ENCODE results near the gene PROK1. TPM values are rescaled to one million over a fixed set of nuclear protein-coding genes. Genes with fewer than 3 reads are reported as not detected.

The PROK1 gene
- total RNA-seq, 1 experiment from 2014 or later: 0.22 TPM

GRCh38 chr1:110411173-110411735, 39.7 kb upstream of the PROK1 start:
- TF ChIP-seq POLR2AphosphoS5 (IDR thresholded peaks at IDR 0.05; ENCODE audit: low read depth, low read length) (no peak), EGR1 (IDR thresholded peaks at IDR 0.05; ENCODE audit: low read depth) (no peak), CBX3 (IDR thresholded peaks at IDR 0.05; ENCODE audit: low read depth) (no peak), MAX (IDR thresholded peaks at IDR 0.05) (no peak), JUND (IDR thresholded peaks at IDR 0.05) (no peak), ZFX (IDR thresholded peaks at IDR 0.05) (no peak), EZH2phosphoT487 (IDR thresholded peaks at IDR 0.05; ENCODE audit: borderline replicate concordance) (no peak), ZBTB33 (IDR thresholded peaks at IDR 0.05; ENCODE audit: extremely low read depth, insufficient replicate concordance, low read length) (no peak)
- DNase-seq (ENCODE audit: low read depth, low spot score): no peak
- H3K9ac ChIP-seq (ENCODE audit: low read length): no peak overlapping the region
- CTCF ChIA-PET: interaction anchor here (0.9 to 3.1 kb wide), 4 partner anchors 43 to 203 kb away, joined by 3 to 56 read pairs (median 14); no protein-coding TSS in a partner anchor
- H3K79me2 ChIP-seq (ENCODE audit: insufficient read depth, low read length): peaks cover 21% of the 10 kb centered on the region
- no peak overlapping the region for H3K27ac ChIP-seq (ENCODE audit: low read depth, low read length)
- no peak overlapping the region for H3K4me3 ChIP-seq (replicated peaks in 1 of 2; ENCODE audit: low read depth in 1 of 2, low read length in 2 of 2)
- H3K4me2 ChIP-seq (ENCODE audit: low read length): no peak overlapping the region
- H3K27me3 ChIP-seq (ENCODE audit: insufficient read depth, low read length): no peaks in the 10 kb centered on the region
- intact Hi-C loops (cut with micrococcal nuclease): loop anchor here (5.0 kb wide), 1 partner anchor 206 kb away; no protein-coding TSS in a partner anchor
- RAD21 ChIA-PET (ENCODE audit: low non-redundant PET in 1 of 2, low total read pairs in 2 of 2, uncharacterized antibody in 2 of 2, unreplicated experiment in 2 of 2): interaction anchor here (2.4 to 2.6 kb wide), 2 partner anchors 49 kb away, joined by 22 to 23 read pairs; no protein-coding TSS in a partner anchor
- H3K4me1 ChIP-seq (ENCODE audit: control insufficient read depth in 1 of 2, insufficient read depth in 2 of 2, low read length in 2 of 2): peaks cover 4 to 9% of the 10 kb centered on the region in 2 experiments; a peak in 3 of 4 replicates
- H3K9me2 ChIP-seq (ENCODE audit: insufficient read depth): no peaks in the 10 kb centered on the region
- no peak for ATAC-seq
- H4K20me1 ChIP-seq (ENCODE audit: insufficient read depth): no peaks in the 10 kb centered on the region
- H2AFZ ChIP-seq (ENCODE audit: low read depth, low read length, poor library complexity, severe bottlenecking): no peak overlapping the region
- H3K9me3 ChIP-seq (ENCODE audit: control insufficient read depth in 1 of 2, insufficient read depth in 1 of 2, low read depth in 1 of 2, low read length in 2 of 2): no peaks in the 10 kb centered on the region
- H3K36me3 ChIP-seq (ENCODE audit: control insufficient read depth in 1 of 2, insufficient read depth in 2 of 2, low read length in 2 of 2): no peaks in the 10 kb centered on the region; a peak in 1 of 4 replicates
- no TSS peak for BruUV-seq (replicated peaks)
- POLR2A ChIA-PET: no interaction called here

All from HCT116 (cell line).